HG03460 (cell line): ENCODE data around the gene CLPSL2.
"Not testable (repeated sequence)": the region's sequence is repeated elsewhere in the genome, so short reads cannot be mapped to it uniquely, and the experiment has no call there.

Experiments
- ATAC-seq: cut with Tn5 transposase; IDR thresholded peaks from one replicate; pipeline ENCODE4 v1.9.1; 2021; ENCODE audit not compliant: unreplicated experiment

Gene CLPSL2

GRCh38 chr6:35776364-35777215 lies at the start of gene CLPSL2:
CLPSL2 (plus strand) TSS chr6:35776598; CDS start chr6:35776619, 21 bp downstream.
- ATAC-seq = no peak

DNA sequence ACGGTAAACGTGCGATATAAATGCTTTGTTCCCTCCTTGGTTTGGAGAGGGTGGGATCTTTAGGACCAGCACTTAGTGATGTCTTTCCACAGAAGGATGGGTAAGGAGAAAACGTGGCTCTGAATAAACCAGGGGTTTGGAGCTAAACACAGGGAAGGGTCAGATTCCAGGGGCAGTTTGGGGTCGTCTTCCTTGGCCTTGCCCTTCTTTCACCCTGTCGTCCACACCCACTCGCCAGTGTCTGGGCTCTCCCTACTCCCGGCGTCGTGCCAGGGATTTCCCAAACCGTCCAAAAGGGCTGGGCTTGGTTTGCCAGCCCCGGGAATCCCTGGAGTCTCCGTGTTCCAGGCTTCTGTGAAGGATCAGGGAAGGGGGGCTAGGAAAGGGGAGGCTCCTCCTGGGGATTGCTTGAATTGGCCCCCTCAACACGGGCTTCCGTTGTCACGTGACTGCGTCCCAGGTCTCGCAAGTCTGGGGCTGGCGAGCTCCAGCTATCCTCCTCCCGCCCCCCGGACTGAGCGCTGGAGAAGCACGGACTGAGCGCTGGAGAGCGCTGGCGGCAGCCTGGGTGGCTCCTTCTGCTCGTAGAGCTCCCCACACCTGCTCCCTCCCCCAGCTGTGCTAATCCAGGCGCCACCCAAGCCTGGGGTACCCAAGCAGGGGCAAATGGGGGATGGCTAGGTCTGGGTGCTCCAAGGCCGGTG lies 49.0 kb upstream of the CLPSL2 start:
- ATAC-seq = peak; percentile 6

GRCh38 chr6:35727935-35728682 lies 48.3 kb upstream of the CLPSL2 start:
- peak; percentile 33 for ATAC-seq

DNA sequence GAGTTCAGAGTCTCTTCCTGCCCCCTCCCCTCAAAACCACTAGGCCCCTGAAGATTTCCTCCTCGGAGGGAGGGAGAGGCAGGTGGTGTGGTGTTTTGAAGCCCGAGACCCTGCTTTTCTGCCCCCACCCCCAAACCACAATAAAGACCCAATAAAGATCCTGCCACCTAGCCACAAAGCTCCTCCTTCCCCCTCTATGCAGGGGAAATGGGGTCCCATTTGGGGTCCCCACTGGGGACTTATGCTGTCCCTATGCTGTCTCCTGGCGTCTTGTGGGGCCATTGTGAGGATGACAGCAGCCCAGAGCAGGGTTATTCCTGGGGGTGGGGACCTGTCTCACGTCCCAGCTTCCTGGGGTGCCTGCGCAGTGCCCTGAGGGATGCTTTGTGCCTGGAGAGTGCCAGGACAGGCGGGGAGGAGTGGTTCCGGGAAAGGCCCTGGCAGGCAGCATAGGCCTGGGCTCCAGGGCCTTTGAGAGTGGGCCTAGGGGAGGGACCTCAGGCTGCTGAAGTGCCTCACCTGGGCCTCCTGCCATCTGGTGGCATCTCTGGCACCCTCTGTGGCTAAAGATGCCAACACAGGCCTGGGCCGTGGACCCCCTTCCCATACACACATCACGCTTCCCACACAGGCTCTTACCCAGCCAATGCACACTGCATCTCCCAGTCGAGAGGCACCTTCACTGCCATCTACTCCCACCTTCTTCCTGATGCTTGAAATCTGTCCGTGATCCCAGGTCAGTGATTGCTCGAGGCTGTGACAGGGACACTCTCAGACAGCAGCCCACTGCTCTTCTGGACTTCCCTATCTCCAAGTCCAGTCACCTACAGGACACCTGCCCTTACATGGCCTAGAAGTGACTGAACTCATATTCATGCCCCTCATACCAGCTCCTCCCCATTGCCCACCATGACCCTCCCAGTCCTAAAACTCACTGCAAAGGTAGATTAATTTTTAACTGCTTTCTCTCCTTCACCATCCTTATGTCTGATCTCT lies 47.4 kb upstream of the CLPSL2 start:
- no peak for ATAC-seq

DNA sequence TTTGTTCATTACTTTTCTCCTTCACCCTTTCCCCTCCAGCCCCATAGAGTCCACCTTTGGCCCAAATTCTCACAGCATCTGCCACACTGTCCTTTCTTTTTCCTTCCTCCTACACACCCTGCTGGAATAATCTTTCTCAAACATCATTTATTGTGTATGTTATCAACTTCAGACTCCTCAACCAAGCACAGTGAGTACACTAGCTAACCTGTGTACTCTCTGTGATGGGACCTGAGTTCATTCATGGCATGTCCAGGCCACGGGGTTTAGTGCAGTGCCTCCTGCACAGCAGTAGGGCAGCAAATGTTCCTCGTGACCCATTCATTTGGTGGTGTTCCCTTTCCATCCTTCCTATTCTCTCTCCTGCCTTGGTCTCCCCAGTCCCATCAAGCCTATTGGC lies 46.7 kb upstream of the CLPSL2 start:
- ATAC-seq = no peak

- no peak for ATAC-seq
Measured at GRCh38 chr6:35730745-35731413, 45.5 kb upstream of the CLPSL2 start.

DNA sequence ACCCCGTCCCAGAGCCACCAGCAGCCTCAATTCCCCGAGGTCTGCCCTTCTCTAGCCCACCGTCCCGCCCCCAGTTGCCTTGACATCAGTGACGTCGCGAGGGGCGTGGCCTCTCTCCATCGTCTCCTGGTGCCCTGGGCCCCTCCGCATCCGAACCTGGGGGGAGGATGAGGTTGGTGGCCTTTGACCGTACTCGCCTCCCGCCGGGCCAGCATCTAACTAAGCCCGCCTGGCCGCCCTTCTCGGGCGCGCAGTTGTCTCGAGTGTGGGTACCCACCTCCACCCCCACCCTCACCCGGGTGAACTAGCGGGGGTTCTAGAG lies 45.0 kb upstream of the CLPSL2 start:
- ATAC-seq = peak; percentile 50

DNA sequence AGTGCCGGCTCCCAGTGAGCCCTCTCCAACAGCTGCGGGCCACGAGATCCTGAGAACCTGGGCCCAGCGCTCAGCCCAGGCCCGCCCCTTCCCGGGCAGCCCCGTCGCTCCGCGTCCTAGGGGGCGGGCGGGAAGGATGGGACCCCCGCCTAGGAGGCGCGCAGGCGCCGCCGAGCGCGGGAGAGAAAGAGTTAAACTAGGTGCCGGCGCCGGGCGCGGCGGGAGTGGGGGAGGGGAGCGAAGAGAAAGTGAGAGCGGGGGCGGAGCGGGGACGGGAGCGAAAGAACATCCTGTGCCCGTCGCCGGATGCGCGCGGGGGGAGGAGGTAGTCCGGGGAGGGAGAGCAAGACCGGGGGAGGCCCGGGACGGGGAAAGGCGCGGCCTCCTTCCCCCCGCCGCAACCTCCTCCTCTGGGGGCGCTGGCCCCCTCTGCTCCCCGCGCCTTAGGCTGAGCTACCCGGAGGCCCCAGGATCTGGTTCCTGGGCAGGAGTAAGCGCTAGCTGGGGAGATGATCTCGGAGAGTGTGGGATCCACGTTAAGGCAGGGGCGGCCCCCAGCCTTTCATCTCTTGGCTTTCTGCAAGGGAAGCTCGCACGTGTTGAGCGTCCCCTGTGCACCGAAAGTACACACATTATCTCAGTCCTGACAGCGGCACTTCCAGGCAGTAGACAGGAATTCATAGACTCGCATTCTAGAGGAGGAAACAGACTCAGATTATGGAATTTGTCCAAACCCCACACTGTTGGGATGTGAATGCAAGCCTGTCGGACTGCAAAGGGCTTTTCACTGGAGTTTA lies 44.5 kb upstream of the CLPSL2 start:
- ATAC-seq = peak; percentile 42

DNA sequence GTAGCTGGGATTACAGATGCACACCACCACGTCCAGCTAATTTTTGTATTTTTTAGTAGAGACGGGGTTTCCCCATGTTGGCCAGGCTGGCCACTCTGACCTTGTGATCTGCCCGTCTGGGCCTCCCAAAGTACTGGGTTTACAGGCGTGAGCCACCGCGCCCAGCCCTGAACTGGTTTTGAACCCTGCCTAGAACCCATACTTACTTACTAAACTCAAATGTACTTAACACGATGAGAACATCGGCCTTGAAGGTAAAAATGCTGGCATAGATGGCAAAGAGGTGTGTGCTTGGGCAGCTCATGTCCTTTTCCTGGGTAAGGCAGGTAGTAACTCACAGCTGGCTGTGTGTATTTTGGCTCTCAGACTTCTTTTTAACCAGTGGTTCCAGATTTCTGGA lies 42.8 kb upstream of the CLPSL2 start:
- no peak for ATAC-seq

GRCh38 chr6:35734319-35734718 lies 42.1 kb upstream of the CLPSL2 start:
- ATAC-seq = not testable (repeated sequence)

- ATAC-seq = no peak
Measured at GRCh38 chr6:35735452-35735851, 40.9 kb upstream of the CLPSL2 start.

DNA sequence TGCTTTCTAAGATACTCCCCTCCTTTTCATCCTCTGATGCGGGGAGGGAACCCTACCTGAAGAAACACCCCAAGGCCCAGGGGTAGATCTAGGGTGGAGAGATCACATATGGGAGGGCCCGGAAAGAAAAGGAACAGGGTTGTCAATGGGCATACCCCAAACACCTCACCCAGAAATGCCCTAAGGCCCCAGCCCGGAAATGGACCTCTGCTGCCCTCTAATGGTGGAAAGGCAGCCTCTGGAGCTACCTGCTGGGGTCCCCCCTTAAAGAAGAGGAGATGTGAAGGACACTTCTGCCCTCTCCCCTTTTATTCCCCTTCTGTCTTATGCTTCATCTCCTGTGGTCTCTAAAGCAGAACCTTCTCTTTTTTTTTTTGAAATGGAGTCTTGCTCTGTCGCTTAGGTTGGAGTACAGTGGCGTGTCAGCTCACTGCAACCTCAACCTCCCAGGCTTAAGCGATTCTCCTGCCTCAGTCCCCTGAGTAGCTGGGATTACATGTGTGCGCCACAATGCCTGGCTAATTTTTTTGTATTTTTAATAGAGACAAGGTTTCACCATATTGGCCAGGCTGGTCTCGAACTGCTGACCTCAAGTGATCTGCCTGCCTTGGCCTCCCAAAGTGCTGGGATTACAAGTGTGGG lies 40.0 kb upstream of the CLPSL2 start:
- no peak for ATAC-seq

GRCh38 chr6:35736982-35737412 lies 39.4 kb upstream of the CLPSL2 start, which contains the start of gene ARMC12:
ARMC12 (plus strand) TSS chr6:35737032; CDS start chr6:35737109, 77 bp downstream.
- ATAC-seq = no peak

DNA sequence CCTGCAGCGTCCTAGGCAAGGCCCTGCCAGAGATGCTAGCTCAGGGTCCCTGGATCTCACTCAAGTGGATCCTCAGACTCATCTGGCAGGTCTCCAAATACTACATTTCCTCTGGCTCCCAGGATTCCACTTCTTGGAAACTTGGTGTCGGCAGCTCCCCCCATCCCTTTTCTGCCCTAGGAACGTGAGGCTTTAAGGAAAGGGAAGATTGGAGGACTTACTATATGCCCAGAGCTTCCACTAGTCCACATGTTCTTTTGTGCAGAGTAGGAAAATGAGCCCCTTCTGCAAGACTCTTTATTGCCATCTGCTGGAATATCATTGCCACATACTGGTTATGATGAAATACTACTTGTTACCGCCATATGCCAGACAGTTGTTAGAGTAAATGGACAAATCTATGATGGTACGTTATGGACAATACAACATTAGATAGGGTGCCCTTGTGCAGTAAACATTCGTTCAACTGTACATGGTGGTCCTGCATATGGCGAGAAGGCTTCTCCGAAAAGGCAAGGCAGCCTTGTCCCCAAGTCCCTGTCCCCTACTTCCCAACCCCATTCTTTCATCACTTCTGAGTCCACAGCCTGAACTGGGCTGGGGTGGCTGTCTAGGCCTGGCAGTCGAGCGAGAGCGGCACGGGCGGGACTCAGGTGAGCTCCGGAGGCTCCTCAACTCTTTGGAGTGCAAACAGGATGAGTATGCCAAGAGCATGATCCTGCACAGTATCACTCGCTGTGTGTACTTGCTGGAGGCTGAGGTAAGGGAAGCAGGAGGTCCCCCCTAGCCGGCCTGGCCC lies 38.8 kb upstream of the CLPSL2 start:
- ATAC-seq = no peak

GRCh38 chr6:35739645-35740524 lies 36.5 kb upstream of the CLPSL2 start:
- no peak for ATAC-seq

GRCh38 chr6:35742842-35743241 lies 33.6 kb upstream of the CLPSL2 start:
- ATAC-seq = no peak

GRCh38 chr6:35745509-35745908 lies 30.9 kb upstream of the CLPSL2 start:
- no peak for ATAC-seq
